AG09309 (cell line): ENCODE data around the gene TMEM117.

Experiments used
- DNase-seq: peaks from one replicate; pipeline ENCODE4 v3.0.0-alpha.2; 2010; ENCODE audit warnings: low read depth
- H3K4me3 ChIP-seq: 2 replicates; pipeline ENCODE4 v1.5.1; 2011; ENCODE audit warnings: mild to moderate bottlenecking, low read depth, low read length, moderate library complexity; ENCODE audit not compliant: control insufficient read depth
- TF ChIP-seq, protein P1 (sequence below): IDR thresholded peaks from 2 replicates; pipeline ENCODE4 v1.5.1; 2011; ENCODE audit warnings: mild to moderate bottlenecking, low read depth, low read length, inconsistent platforms; ENCODE audit not compliant: insufficient read depth, control insufficient read depth; ENCODE audit errors: missing control alignments

TMEM117 gene

DNA sequence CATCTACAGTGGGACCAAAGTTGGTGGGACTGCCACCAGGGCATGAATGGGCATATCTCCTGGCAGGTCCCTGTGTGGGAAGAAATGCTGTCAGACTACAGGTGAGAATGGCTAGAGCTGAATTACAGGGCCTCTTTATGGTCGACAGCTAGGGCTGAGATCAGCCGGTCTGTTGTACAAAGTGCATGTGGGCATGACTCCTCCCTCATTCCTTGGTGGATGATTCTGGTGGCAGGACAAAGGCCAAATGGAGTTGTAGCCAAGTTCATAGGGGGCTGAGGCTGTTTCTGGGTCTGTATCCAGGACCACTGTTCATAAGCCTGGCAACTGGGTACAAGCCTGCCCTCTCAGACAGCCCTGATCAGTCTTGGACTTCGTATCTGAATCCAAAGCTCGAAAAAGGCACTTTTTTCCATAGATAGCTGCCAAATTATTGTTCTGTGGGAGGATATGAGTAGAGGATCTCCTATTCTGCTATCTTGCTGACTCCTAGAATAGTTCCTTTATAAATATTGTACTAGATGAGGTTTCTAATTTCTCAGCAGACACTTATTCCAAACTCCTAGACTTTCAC lies 460.8 kb downstream of the TMEM117 start:
- TF ChIP-seq, protein P1, sequence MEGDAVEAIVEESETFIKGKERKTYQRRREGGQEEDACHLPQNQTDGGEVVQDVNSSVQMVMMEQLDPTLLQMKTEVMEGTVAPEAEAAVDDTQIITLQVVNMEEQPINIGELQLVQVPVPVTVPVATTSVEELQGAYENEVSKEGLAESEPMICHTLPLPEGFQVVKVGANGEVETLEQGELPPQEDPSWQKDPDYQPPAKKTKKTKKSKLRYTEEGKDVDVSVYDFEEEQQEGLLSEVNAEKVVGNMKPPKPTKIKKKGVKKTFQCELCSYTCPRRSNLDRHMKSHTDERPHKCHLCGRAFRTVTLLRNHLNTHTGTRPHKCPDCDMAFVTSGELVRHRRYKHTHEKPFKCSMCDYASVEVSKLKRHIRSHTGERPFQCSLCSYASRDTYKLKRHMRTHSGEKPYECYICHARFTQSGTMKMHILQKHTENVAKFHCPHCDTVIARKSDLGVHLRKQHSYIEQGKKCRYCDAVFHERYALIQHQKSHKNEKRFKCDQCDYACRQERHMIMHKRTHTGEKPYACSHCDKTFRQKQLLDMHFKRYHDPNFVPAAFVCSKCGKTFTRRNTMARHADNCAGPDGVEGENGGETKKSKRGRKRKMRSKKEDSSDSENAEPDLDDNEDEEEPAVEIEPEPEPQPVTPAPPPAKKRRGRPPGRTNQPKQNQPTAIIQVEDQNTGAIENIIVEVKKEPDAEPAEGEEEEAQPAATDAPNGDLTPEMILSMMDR = no peak
- H3K4me3 ChIP-seq = no peak overlapping the region
- DNase-seq = no peak

DNA sequence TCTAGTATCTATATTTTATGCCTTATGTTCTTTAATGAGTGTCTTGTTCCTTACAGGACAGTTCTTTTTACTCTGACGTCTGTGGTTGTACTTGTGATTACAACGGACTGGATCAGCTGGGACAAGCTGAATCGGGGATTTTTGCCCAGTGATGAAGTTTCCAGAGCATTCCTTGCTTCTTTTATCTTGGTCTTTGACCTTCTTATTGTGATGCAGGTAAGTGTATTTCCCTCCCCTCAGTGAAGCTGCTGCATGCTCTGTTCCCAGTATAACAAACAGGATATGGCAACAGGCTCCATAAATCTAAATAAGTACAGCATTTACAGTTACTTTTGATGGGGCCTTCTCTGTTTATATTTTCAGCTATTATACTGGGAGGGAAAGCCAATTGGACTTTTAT lies 463.6 kb downstream of the TMEM117 start:
- DNase-seq = no peak
- TF ChIP-seq, protein P1 = no peak
- H3K4me3 ChIP-seq = no peak overlapping the region

DNA sequence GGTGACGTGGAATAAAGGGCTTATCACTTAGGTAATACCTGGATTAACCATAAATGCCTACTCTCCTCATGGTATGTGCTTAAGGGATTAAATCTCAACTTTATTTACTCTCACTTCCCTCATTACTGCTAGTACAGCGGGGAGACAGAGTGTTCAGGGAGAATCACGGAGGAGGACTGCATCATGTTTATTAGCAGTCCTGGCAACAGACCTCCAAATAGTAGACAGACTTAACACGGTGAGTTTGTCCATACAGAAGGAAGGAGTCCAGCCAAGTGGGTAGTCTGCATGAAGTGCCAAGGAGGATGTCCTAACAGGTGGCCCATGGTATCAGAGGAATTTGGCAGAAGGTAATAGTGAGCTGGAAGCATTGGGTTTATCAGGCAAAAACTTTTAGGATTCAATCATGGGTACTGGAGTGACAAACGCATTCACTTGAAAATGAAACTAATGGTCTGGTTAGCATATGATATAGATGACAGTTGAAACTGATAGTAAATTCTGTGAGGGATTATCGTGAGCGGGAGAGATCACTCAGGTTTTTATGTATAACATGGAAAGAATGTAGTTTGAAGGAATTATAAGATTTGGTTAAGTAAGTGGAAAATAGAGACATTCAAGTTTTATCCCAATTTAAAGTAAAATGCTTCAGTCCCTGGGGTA lies 471.8 kb downstream of the TMEM117 start:
- TF ChIP-seq, protein P1 = no peak
- H3K4me3 ChIP-seq = no peak overlapping the region
- DNase-seq = no peak

DNA sequence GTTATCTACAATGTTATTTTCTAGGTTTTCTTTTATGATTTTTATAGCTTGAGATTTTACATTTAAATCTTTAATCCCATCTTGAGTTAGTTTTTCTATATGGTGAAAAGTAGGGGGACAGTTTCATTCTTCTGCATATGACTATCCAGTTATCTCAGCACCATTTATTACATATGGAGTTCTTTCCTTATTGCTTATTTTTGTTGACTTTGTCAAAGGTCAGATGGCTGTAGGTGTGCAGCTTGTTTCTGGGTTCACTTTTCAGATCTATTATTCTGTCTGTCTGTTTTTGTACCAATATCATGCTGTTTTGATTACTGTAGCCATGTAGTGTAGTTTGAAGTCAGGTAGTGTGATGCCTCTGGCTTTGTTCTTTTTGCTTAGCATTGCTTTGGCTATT lies 477.3 kb downstream of the TMEM117 start:
- no peak overlapping the region for H3K4me3 ChIP-seq
- TF ChIP-seq, protein P1 = no peak
- no peak for DNase-seq

DNA sequence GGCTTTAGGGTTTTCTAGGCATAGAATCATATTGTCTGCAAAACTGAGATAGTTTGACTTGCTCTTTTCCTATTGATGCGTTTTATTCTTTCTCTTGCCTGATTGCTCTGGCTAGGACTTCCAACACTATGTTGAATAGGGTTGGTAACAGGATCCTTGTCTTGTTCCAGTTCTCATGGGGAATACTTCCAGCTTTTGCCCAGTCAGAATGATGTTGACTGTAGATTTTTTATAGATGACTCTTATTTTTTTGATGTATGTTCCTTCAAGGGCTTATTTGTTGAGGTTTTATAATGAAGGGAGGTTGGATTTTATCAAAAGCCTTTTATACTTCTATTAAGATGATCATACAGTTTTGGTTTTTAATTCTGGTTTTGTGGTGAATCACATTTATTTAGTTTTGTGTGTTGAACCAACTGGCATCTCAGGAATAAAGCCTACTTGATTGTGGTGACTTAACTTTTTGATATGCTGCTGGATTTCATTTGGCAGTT lies 478.2 kb downstream of the TMEM117 start:
- H3K4me3 ChIP-seq = no peak overlapping the region
- TF ChIP-seq, protein P1 = no peak
- DNase-seq = no peak

DNA sequence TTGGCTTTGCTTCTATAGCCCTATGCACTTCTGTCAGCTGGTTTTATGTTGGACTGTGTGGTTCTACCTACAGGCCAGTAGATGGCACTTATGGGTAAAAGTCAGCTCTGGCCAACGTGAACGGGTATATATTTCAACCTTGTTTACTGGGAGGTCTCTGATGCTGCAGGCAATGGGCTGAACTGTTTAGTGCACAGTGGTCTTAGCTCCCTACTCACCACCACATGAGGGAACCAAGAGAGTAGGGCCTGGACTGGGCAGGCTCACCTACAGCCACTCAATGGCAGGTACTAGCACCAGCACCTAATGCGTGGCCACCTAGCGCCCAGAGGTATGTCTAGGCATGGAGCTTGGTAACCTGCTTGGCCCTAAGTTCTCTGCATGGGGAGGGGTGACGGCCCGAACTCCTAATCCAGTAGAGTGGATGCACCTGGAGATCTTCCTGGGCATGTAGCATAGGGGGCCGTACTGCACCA lies 481.8 kb downstream of the TMEM117 start:
- TF ChIP-seq, protein P1 = peak; percentile 61
- no peak for DNase-seq
- H3K4me3 ChIP-seq = no peak overlapping the region
